ENCODE measurements around the gene PLCB1.

The PLCB1 gene

DNA sequence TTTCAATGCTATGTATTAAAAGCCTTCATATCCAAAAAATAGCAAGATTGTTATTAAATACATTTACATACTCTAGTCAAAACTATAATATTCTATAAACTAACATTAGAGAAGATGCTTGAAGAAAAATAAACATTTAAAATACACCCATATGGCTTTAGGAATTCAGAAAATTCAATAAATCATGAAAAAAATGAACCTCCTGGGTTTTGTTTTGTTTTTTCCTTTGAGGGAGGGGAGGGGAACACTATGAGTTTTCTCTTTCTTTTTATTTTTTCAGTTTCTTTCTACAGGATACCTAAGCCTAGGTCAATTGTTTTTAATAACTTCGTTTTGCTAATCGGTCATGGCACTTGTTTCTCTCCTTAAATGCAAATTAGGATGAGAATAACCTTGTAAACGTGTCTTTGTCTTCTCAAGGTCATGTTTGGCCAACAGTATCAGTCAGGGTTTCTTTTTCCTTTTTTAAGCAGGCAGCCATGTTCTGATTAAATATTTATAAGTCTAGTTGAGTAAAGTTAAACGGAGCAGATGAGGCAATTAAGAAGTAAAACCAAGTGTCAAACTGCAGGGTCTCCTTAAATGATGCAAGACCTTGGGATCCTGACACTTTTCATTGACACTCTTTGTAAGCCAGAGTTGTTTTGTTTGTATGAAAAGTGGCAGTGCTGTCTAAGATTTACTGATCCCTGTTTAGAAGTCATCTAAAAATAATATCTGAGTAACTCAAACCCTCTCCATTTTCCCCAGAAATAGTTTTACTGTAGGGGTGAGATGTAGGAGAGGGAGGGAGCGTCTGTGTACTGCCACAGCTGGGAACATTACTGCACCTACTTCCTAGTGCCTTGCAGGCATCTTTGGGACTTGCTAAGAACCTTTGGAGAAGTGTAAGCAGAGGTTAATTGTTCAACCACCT is 392.3 kb downstream of the PLCB1 start:
- no peak for DNase-seq (ENCODE audit: extremely low read depth, insufficient read length)
- Histone ChIP-seq H3K36me3 (ENCODE audit: control insufficient read depth, insufficient read depth, low read length) (no peaks in the 10 kb centered on the region), H3K27me3 (replicated peaks; ENCODE audit: control insufficient read depth, insufficient read depth, low read length) (no peaks in the 10 kb centered on the region), H3K4me3 (replicated peaks; ENCODE audit: low read depth, low read length) (no peak overlapping the region)
- TF ChIP-seq, protein P1, sequence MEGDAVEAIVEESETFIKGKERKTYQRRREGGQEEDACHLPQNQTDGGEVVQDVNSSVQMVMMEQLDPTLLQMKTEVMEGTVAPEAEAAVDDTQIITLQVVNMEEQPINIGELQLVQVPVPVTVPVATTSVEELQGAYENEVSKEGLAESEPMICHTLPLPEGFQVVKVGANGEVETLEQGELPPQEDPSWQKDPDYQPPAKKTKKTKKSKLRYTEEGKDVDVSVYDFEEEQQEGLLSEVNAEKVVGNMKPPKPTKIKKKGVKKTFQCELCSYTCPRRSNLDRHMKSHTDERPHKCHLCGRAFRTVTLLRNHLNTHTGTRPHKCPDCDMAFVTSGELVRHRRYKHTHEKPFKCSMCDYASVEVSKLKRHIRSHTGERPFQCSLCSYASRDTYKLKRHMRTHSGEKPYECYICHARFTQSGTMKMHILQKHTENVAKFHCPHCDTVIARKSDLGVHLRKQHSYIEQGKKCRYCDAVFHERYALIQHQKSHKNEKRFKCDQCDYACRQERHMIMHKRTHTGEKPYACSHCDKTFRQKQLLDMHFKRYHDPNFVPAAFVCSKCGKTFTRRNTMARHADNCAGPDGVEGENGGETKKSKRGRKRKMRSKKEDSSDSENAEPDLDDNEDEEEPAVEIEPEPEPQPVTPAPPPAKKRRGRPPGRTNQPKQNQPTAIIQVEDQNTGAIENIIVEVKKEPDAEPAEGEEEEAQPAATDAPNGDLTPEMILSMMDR (IDR thresholded peaks at IDR 0.05; ENCODE audit: insufficient read depth, low read length, poor library complexity, severe bottlenecking) = no peak

GRCh38 chr20:8525017-8525343 is 392.9 kb downstream of the PLCB1 start:
- Histone ChIP-seq H3K36me3 (ENCODE audit: control insufficient read depth, insufficient read depth, low read length) (no peaks in the 10 kb centered on the region), H3K27me3 (replicated peaks; ENCODE audit: control insufficient read depth, insufficient read depth, low read length) (no peaks in the 10 kb centered on the region), H3K4me3 (replicated peaks; ENCODE audit: low read depth, low read length) (no peak overlapping the region)
- TF ChIP-seq, protein P1 (IDR thresholded peaks at IDR 0.05; ENCODE audit: insufficient read depth, low read length, poor library complexity, severe bottlenecking) = no peak
- DNase-seq (ENCODE audit: extremely low read depth, insufficient read length) = no peak

- H3K4me3 ChIP-seq (replicated peaks; ENCODE audit: low read depth, low read length) = no peak overlapping the region
- H3K36me3 ChIP-seq (ENCODE audit: control insufficient read depth, insufficient read depth, low read length) = no peaks in the 10 kb centered on the region
- DNase-seq (ENCODE audit: extremely low read depth, insufficient read length) = no peak
- TF ChIP-seq, protein P1 (IDR thresholded peaks at IDR 0.05; ENCODE audit: insufficient read depth, low read length, poor library complexity, severe bottlenecking) = no peak
- H3K27me3 ChIP-seq (replicated peaks; ENCODE audit: control insufficient read depth, insufficient read depth, low read length) = no peaks in the 10 kb centered on the region
These were observed 394.5 kb downstream of the PLCB1 start for GRCh38 chr20:8526610-8527009.

- H3K4me3 ChIP-seq (replicated peaks; ENCODE audit: low read depth, low read length) = no peak overlapping the region
- no peaks in the 10 kb centered on the region for H3K36me3 ChIP-seq (ENCODE audit: control insufficient read depth, insufficient read depth, low read length)
- TF ChIP-seq, protein P1 (IDR thresholded peaks at IDR 0.05; ENCODE audit: insufficient read depth, low read length, poor library complexity, severe bottlenecking) = no peak
- H3K27me3 ChIP-seq (replicated peaks; ENCODE audit: control insufficient read depth, insufficient read depth, low read length) = no peaks in the 10 kb centered on the region
- no peak for DNase-seq (ENCODE audit: extremely low read depth, insufficient read length)
These were observed 396.1 kb downstream of the PLCB1 start for GRCh38 chr20:8527998-8528723.

GRCh38 chr20:8530022-8530421 is 398.0 kb downstream of the PLCB1 start:
- DNase-seq (ENCODE audit: extremely low read depth, insufficient read length) = no peak
- Histone ChIP-seq H3K36me3 (ENCODE audit: control insufficient read depth, insufficient read depth, low read length) (no peaks in the 10 kb centered on the region), H3K4me3 (replicated peaks; ENCODE audit: low read depth, low read length) (no peak overlapping the region), H3K27me3 (replicated peaks; ENCODE audit: control insufficient read depth, insufficient read depth, low read length) (no peaks in the 10 kb centered on the region)
- TF ChIP-seq, protein P1 (IDR thresholded peaks at IDR 0.05; ENCODE audit: insufficient read depth, low read length, poor library complexity, severe bottlenecking) = no peak

All from GM06990 (cell line).